K562 (cell line): ENCODE measurements around the gene PTPRF. TPM values are rescaled to one million over a fixed set of nuclear protein-coding genes. Genes with fewer than 3 reads are reported as not detected.

Source experiments
- ATF7 ChIP-seq: fragments of 450-650 bp; IDR thresholded peaks from 2 replicates; pipeline ENCODE4 v1.7.1; 2014; ENCODE audit warnings: mild to moderate bottlenecking, moderate library complexity
- ETV1 ChIP-seq: fragments of 450-650 bp; conservative IDR thresholded peaks from 2 replicates; pipeline ENCODE4 v1.6.1; 2016; ENCODE audit warnings: missing genetic modification characterization, control low read depth, low read depth, missing compliant biosample characterization
- HMG20A ChIP-seq: fragments of 450-650 bp; formaldehyde crosslinking; conservative IDR thresholded peaks from 2 replicates; pipeline ENCODE4 v1.4.0; 2020; ENCODE audit warnings: mild to moderate bottlenecking, mixed read lengths
- HNRNPH1 ChIP-seq: fragments of 200-400 bp; formaldehyde crosslinking; optimal IDR thresholded peaks from 2 replicates; pipeline ENCODE3; 2017; ENCODE audit warnings: low read depth, mild to moderate bottlenecking, low read length, moderate library complexity
- ID3 ChIP-seq, 2 experiments: fragments of 250-450 bp in 1 of 2; fragments of 450-650 bp in 1 of 2; sonication (Bioruptor Pico) in 1 of 2; IDR thresholded peaks; 2 replicates each; pipeline versions ENCODE4 v1.6.1 to v1.8.0; 2016 to 2021; ENCODE audit warnings: mild to moderate bottlenecking in 2 of 2, moderate library complexity in 2 of 2, missing compliant biosample characterization in 1 of 2, missing genetic modification characterization in 1 of 2
- KAT2B ChIP-seq: IDR thresholded peaks from one replicate; pipeline ENCODE4 v1.6.1; 2012; ENCODE audit warnings: low read depth, mild to moderate bottlenecking, control low read depth, inconsistent platforms, low read length, moderate library complexity
- NFATC3 ChIP-seq: fragments of 450-650 bp; IDR thresholded peaks from 2 replicates; pipeline ENCODE4 v1.6.1; 2017; ENCODE audit warnings: mild to moderate bottlenecking
- RERE ChIP-seq: sonication (generic); formaldehyde crosslinking; IDR thresholded peaks from 2 replicates; pipeline ENCODE4 v1.8.0; 2023; ENCODE audit warnings: missing genetic modification reagents, mild to moderate bottlenecking, borderline replicate concordance
- ZNF253 ChIP-seq: fragments of 250-450 bp; sonication (Bioruptor Pico); conservative IDR thresholded peaks from 2 replicates; pipeline ENCODE4 v1.6.1; 2021; ENCODE audit warnings: mild to moderate bottlenecking
- ZNF316 ChIP-seq: fragments of 450-650 bp; IDR thresholded peaks from 2 replicates; pipeline ENCODE4 v1.6.1; 2016
- ZNF583 ChIP-seq: fragments of 250-450 bp; sonication (Bioruptor Pico); IDR thresholded peaks from 2 replicates; pipeline ENCODE4 v1.4.0; 2020
- ZNF699 ChIP-seq: fragments of 250-450 bp; sonication (Bioruptor Pico); IDR thresholded peaks from 2 replicates; pipeline ENCODE4 v1.8.0; 2021; ENCODE audit warnings: mild to moderate bottlenecking, moderate library complexity; ENCODE audit not compliant: insufficient replicate concordance
- ZNF75A ChIP-seq: fragments of 450-650 bp; formaldehyde crosslinking; IDR thresholded peaks from 2 replicates; pipeline ENCODE4 v1.4.0; 2020; ENCODE audit warnings: mild to moderate bottlenecking
- ZNF785 ChIP-seq: fragments of 250-450 bp; sonication (Bioruptor Pico); IDR thresholded peaks from 2 replicates; pipeline ENCODE4 v1.4.0; 2020; ENCODE audit warnings: mild to moderate bottlenecking
- ZSCAN32 ChIP-seq: fragments of 450-650 bp; formaldehyde crosslinking; IDR thresholded peaks from 2 replicates; pipeline ENCODE4 v1.4.0; 2020; ENCODE audit warnings: mild to moderate bottlenecking, moderate library complexity
- polyA plus RNA-seq, 8 experiments: library from polyadenylated mRNA; depleted of rRNA in 4 of 8; stranded (reverse) in 5 of 8; unstranded in 3 of 8; fragments of >200 nt; fragmentation: Nextera tagmentation in 2 of 8; fragmentation: Illumina TruSeq in 1 of 8; extraction: Ambion mirVana in 2 of 8; extraction: Trizol in 1 of 8; gene quantifications; 2 replicates each; pipeline versions ENCODE4 v1.2.1 to v1.2.3, GENCODE V29; 2011 to 2014; ENCODE audit warnings: inconsistent platforms in 1 of 8, missing spikeins in 1 of 8
- total RNA-seq, 7 experiments: library from RNA; depleted of rRNA in 6 of 7; stranded (reverse); fragments of >200 nt in 6 of 7; fragmentation: Illumina TruSeq in 2 of 7; extraction: Trizol in 2 of 7; gene quantifications; 2 replicates each; pipeline versions ENCODE4 v1.2.1 to v1.2.3, GENCODE V29; 2011 to 2021; ENCODE audit warnings: low replicate concordance in 1 of 7
- TF ChIP-seq, protein P1 (sequence below), 2 experiments: fragments of 150-350 bp in 1 of 2; IDR thresholded peaks; 2 replicates each; pipeline ENCODE4 v1.6.1; 2012 to 2016; ENCODE audit warnings: low read depth in 2 of 2, low read length in 2 of 2, mild to moderate bottlenecking in 1 of 2, moderate library complexity in 1 of 2
- TF ChIP-seq, protein P2 (sequence below): IDR thresholded peaks from 2 replicates; pipeline ENCODE4 v1.6.1; 2011; ENCODE audit not compliant: insufficient read length; ENCODE audit errors: extremely low read depth

Gene PTPRF
- total and polyA plus RNA-seq, 9 of the 15 experiments (the other 6 are each of a cell fraction or from before 2014, with no cell fraction given), result 0.13 to 4.3 (median 1.1) TPM

DNA sequence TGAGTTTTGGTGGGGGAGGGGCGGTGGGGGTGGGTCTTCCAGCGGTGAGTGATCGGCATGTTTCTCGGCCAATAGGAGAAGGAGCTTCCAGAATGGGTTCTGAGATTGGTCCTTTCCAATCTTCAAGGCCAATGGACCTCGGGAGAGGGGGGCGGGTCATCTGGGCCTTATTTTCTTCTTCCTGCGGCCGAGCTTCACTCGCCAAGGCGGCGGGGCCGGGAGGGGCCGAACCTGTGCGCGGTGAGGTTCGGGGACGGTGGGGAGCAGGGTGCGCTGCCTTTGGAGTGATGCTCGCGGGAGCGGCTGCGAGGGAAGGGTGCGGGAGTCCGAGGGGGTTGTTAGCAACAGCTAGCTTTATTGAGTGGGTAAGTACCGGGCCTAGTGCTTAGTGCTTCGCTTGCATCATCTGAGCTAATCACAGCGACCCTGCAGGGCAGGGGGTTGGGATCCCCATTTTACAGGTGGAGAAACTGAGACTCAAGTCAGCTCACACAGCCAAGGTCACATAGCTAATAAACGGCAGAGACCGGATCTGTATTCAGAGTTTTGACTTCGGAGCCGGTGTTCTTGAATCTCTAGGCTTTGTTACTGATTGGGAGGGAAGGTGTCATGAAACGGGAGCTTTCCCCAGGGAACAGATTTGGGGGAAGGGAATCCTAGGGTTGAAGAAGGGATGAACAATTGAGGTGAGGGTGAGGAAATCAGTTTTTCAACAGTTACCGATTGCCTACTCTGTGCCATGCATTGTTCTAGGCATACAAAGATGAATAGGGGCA lies 119.8 kb downstream of the PTPRF start (continued):
- TF ChIP-seq, protein P1, sequence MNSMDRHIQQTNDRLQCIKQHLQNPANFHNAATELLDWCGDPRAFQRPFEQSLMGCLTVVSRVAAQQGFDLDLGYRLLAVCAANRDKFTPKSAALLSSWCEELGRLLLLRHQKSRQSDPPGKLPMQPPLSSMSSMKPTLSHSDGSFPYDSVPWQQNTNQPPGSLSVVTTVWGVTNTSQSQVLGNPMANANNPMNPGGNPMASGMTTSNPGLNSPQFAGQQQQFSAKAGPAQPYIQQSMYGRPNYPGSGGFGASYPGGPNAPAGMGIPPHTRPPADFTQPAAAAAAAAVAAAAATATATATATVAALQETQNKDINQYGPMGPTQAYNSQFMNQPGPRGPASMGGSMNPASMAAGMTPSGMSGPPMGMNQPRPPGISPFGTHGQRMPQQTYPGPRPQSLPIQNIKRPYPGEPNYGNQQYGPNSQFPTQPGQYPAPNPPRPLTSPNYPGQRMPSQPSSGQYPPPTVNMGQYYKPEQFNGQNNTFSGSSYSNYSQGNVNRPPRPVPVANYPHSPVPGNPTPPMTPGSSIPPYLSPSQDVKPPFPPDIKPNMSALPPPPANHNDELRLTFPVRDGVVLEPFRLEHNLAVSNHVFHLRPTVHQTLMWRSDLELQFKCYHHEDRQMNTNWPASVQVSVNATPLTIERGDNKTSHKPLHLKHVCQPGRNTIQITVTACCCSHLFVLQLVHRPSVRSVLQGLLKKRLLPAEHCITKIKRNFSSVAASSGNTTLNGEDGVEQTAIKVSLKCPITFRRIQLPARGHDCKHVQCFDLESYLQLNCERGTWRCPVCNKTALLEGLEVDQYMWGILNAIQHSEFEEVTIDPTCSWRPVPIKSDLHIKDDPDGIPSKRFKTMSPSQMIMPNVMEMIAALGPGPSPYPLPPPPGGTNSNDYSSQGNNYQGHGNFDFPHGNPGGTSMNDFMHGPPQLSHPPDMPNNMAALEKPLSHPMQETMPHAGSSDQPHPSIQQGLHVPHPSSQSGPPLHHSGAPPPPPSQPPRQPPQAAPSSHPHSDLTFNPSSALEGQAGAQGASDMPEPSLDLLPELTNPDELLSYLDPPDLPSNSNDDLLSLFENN (IDR thresholded peaks at IDR 0.05; ENCODE audit: low read depth in 2 of 2, low read length in 2 of 2), result peak in 1 of 2 experiments; percentile 79; a peak in 2 of 4 replicates
- TF ChIP-seq ZNF583 (CRISPR knock-in tag), result peak; percentile 58; the same call in 1 of the 2 replicates
- TF ChIP-seq ZSCAN32 (CRISPR knock-in tag), result peak; percentile 79
- 0 out of 2 replicates have a peak, but pooled peaks have one; percentile 48 for TF ChIP-seq ZNF75A (CRISPR knock-in tag)
- peak; percentile 68; the same call in 1 of the 2 replicates for TF ChIP-seq ZNF253 (CRISPR knock-in tag)
- TF ChIP-seq ID3 (CRISPR knock-in tag; IDR thresholded peaks at IDR 0.05), result no peak
- no peak; the same call in none of the 2 replicates for TF ChIP-seq ID3 (tag; IDR thresholded peaks at IDR 0.05)
- 0 out of 2 replicates have a peak, but pooled peaks have one; percentile 72 for TF ChIP-seq RERE
- TF ChIP-seq, protein P2, sequence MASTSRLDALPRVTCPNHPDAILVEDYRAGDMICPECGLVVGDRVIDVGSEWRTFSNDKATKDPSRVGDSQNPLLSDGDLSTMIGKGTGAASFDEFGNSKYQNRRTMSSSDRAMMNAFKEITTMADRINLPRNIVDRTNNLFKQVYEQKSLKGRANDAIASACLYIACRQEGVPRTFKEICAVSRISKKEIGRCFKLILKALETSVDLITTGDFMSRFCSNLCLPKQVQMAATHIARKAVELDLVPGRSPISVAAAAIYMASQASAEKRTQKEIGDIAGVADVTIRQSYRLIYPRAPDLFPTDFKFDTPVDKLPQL, result no peak
- TF ChIP-seq ZNF316, result peak; percentile 65
- TF ChIP-seq HMG20A (CRISPR knock-in tag), result 0 out of 2 replicates have a peak, but pooled peaks have one; percentile 31
- TF ChIP-seq ZNF699 (CRISPR knock-in tag), result no peak
- TF ChIP-seq ATF7, result peak; percentile 71
- no peak for TF ChIP-seq KAT2B
- TF ChIP-seq HNRNPH1, result no peak
- TF ChIP-seq NFATC3, result no peak
- no peak for TF ChIP-seq ZNF785 (CRISPR knock-in tag)
- peak; percentile 56; the same call in 1 of the 2 replicates for TF ChIP-seq ETV1 (tag)
